Endothelial cell (in vitro differentiated cells): ENCODE results near the gene PSMC6. TPM values are rescaled to one million over a fixed set of nuclear protein-coding genes. Genes with fewer than 3 reads are reported as not detected.

Source experiments
- DNase-seq: peaks from one replicate; pipeline ENCODE4 v3.0.0; 2021; ENCODE audit warnings: low spot score
- H3K27ac Mint-ChIP-seq: one replicate; pipeline ENCODE4 v1.8.0; 2021; ENCODE audit warnings: mixed read lengths, inconsistent platforms; ENCODE audit not compliant: unreplicated experiment
- H3K27me3 Mint-ChIP-seq: one replicate; pipeline ENCODE4 v1.8.0; 2021; ENCODE audit warnings: mild to moderate bottlenecking, moderate library complexity, mixed read lengths, inconsistent platforms; ENCODE audit not compliant: unreplicated experiment
- H3K36me3 Mint-ChIP-seq: one replicate; pipeline ENCODE4 v1.8.0; 2021; ENCODE audit warnings: mild to moderate bottlenecking, low read depth, mixed read lengths, inconsistent platforms; ENCODE audit not compliant: unreplicated experiment
- H3K4me1 Mint-ChIP-seq: one replicate; pipeline ENCODE4 v1.8.0; 2021; ENCODE audit warnings: mild to moderate bottlenecking, mixed read lengths, inconsistent platforms; ENCODE audit not compliant: unreplicated experiment
- H3K4me3 Mint-ChIP-seq: one replicate; pipeline ENCODE4 v1.8.0; 2021; ENCODE audit warnings: mild to moderate bottlenecking, mixed read lengths, inconsistent platforms; ENCODE audit not compliant: unreplicated experiment
- H3K9me3 Mint-ChIP-seq: one replicate; pipeline ENCODE4 v1.8.0; 2021; ENCODE audit warnings: mixed read lengths, inconsistent platforms; ENCODE audit not compliant: unreplicated experiment
- total RNA-seq: library from RNA; stranded (reverse); fragmentation: NEBNext Ultra II Directional; extraction: Animal tissue kit (Norgen Biotek cat#: 25700); gene quantifications from one replicate; pipeline ENCODE4 v1.2.1, GENCODE V29; 2021; ENCODE audit not compliant: unreplicated experiment
- TF ChIP-seq, protein P1 (sequence below): fragments of 200-600 bp; sonication (generic); IDR thresholded peaks from one replicate; pipeline ENCODE4 v1.5.0; 2021; ENCODE audit warnings: antibody characterized with exemption; ENCODE audit not compliant: unreplicated experiment

Gene PSMC6
- total RNA-seq, 1 donor from 2014 or later, result 75.7 TPM

DNA sequence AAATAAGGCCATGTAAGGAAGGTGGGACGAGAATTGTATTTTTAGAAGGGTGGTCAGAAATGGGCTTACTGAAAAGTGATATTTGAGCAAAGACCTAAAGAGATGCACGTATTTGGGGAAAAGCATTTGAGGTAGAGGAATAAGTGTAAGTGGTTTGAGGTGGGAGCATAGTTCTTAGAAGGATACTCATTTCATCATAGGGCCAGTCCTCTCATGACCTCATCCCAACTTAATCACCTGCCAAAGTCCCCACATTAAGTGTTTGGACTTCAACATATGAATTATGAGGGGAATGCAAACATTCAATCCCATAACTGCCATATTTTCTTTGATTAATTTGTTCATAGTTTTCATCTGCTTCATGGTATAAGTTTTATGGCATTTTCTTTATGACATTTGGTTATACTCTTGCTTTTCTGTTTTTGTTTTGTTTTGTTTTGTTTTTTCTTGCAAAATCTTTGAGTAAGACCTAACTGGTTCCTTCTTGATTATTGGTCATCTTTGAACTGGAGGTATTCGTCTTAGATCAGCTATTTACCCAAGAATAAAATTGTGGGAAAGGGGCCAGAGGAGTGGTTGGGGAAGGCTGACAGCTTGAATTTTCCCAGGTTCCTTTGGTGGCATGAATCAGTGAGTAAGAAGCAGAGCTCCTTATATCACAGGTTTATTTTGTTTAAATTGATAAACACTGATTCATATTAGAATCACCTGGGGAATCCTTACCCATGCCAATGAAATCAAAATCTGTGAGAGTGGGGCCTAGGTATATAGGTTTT, 60.2 kb downstream of the PSMC6 start:
- TF ChIP-seq, protein P1, sequence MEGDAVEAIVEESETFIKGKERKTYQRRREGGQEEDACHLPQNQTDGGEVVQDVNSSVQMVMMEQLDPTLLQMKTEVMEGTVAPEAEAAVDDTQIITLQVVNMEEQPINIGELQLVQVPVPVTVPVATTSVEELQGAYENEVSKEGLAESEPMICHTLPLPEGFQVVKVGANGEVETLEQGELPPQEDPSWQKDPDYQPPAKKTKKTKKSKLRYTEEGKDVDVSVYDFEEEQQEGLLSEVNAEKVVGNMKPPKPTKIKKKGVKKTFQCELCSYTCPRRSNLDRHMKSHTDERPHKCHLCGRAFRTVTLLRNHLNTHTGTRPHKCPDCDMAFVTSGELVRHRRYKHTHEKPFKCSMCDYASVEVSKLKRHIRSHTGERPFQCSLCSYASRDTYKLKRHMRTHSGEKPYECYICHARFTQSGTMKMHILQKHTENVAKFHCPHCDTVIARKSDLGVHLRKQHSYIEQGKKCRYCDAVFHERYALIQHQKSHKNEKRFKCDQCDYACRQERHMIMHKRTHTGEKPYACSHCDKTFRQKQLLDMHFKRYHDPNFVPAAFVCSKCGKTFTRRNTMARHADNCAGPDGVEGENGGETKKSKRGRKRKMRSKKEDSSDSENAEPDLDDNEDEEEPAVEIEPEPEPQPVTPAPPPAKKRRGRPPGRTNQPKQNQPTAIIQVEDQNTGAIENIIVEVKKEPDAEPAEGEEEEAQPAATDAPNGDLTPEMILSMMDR, result no peak
- H3K27ac Mint-ChIP-seq, result no peak overlapping the region
- no peaks in the 10 kb centered on the region for H3K4me1 Mint-ChIP-seq

DNA sequence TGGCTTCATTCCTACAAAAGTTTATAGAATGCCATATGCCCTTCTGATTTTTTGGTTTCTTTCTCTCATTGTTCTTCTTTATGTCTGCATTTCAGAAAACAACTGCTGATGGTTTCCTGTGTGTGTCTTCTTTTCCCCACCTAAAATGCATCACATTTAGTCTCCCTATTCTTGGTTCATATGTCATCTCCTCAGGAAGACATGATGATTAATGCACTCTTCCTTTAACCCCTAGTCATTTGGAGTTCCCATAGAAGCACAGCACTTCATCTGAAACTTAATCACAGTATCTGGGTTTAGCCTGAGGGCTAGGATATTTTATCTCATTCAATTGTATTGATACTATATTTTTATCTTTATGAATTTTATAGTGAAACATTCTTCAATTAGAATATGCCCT, 62.9 kb downstream of the PSMC6 start:
- DNase-seq, result no peak
- H3K4me1 Mint-ChIP-seq, result no peaks in the 10 kb centered on the region
- H3K27ac Mint-ChIP-seq, result no peak overlapping the region
- H3K4me3 Mint-ChIP-seq, result no peak overlapping the region
- TF ChIP-seq, protein P1, result no peak
- no peaks in the 10 kb centered on the region for H3K9me3 Mint-ChIP-seq
- peaks cover 10% of the 10 kb centered on the region for H3K36me3 Mint-ChIP-seq
- no peaks in the 10 kb centered on the region for H3K27me3 Mint-ChIP-seq

More for the DNA sequence above, 60.2 kb downstream of the PSMC6 start:
- H3K36me3 Mint-ChIP-seq, result peaks cover 14% of the 10 kb centered on the region
- no peaks in the 10 kb centered on the region for H3K27me3 Mint-ChIP-seq
- H3K4me3 Mint-ChIP-seq, result no peak overlapping the region
- H3K9me3 Mint-ChIP-seq, result no peaks in the 10 kb centered on the region
- DNase-seq, result no peak

DNA sequence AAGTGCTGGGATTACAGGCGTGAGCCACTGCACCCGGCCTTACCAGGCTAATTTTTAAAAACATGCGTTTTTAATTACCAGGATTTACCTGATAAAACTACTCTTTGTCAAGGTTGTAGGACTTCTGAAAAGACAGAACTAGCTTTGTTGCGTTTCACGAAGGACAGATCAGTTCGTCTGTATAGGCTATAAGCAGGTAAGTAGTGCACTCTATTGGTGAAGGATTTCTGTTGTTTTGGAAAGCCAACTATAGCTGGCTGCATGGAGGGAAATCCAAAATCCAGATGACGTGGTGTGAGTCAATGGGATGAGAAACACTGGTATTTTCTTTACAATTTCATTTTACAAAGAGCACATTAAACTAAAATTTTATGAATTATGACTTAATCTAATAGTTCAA, 69.8 kb downstream of the PSMC6 start:
- no peaks in the 10 kb centered on the region for H3K36me3 Mint-ChIP-seq
- H3K4me1 Mint-ChIP-seq, result no peaks in the 10 kb centered on the region
- no peaks in the 10 kb centered on the region for H3K27me3 Mint-ChIP-seq
- no peak overlapping the region for H3K4me3 Mint-ChIP-seq
- H3K27ac Mint-ChIP-seq, result no peak overlapping the region
- no peak for DNase-seq
- H3K9me3 Mint-ChIP-seq, result no peaks in the 10 kb centered on the region
- TF ChIP-seq, protein P1, result no peak

Other genes with a start within 250 kb of the PSMC6 start
- gene TXNDC16, start 154.7 kb upstream of the PSMC6 start, total RNA-seq, result 6.8 TPM
- 3.3 TPM for gene GPR137C, start 154.4 kb upstream of the PSMC6 start, total RNA-seq
- 32.2 TPM for gene ERO1A, start 11.6 kb upstream of the PSMC6 start, total RNA-seq
- gene STYX, start 23.0 kb downstream of the PSMC6 start, total RNA-seq, result 17.0 TPM
- 12.0 TPM for gene GNPNAT1, start 84.4 kb downstream of the PSMC6 start, total RNA-seq
- gene FERMT2, start 243.8 kb downstream of the PSMC6 start, total RNA-seq, result 188 TPM